A673 (cell line): ENCODE data around the gene ERBB3.
A peak's percentile ranks its signal among the peaks of the same experiment; 100 is the strongest.

Experiments
- CTCF ChIP-seq: fragments of 300-800, 200-600 bp; sonication (generic); conservative IDR thresholded peaks from 2 replicates; pipeline ENCODE4 v1.5.1; 2017; ENCODE audit warnings: low read depth, mild to moderate bottlenecking, antibody characterized with exemption, low read length, moderate library complexity, mixed read lengths
- EZH2 ChIP-seq: fragments of 200-600 bp; sonication (generic); IDR thresholded peaks from 2 replicates; pipeline ENCODE4 v1.6.1; 2017; ENCODE audit warnings: borderline replicate concordance, low read depth, mild to moderate bottlenecking, mixed read lengths, antibody characterized with exemption, low read length; ENCODE audit not compliant: poor library complexity, severe bottlenecking

GRCh38 chr12:56084958-56085543 lies 5.1 kb downstream of the ERBB3 start:
- peak; percentile 72 for TF ChIP-seq CTCF
- TF ChIP-seq EZH2: no peak
